ENCODE data around the gene AFF1.

- TF ChIP-seq CTCF (IDR thresholded peaks at IDR 0.05; ENCODE audit: poor library complexity) (no peak), EZH2phosphoT487 (IDR thresholded peaks at IDR 0.05; ENCODE audit: low read depth, severe bottlenecking, unreplicated experiment) (no peak), EZH2 (IDR thresholded peaks at IDR 0.05; ENCODE audit: borderline replicate concordance) (no peak)
These were observed 168.3 kb downstream of the AFF1 start for GRCh38 chr4:87103086-87103485.
